ENCODE results near the gene BTBD9. TPM values are rescaled to one million over a fixed set of nuclear protein-coding genes. Genes with fewer than 3 reads are reported as not detected.

BTBD9 gene
- total RNA-seq, 1 experiment from 2014 or later, result 8.9 TPM

DNA sequence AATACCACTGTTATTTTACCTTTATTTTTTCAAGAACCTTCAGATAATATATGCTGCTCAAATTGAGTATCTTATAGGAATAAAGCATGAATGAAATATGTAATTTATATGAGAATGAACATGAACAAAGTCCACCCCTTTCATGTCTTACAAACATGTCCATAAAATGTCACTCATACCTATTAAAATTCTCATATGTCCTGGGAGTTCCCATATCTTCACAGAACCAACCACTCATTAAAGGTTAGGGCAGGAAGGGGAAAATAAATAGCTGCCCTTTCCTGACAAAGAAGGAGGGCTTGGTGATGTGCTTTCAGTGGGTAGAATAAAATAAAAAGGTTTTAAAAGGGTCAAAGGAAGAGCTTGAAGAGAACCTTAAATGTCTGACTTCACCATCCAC is 125.3 kb downstream of the BTBD9 start:
- Histone ChIP-seq H3K14ac (ENCODE audit: insufficient read depth, low read length) (no peak overlapping the region), H3K79me1 (ENCODE audit: insufficient read depth, low read depth, low read length, poor library complexity, severe bottlenecking) (no peaks in the 10 kb centered on the region), H3K9me3 (ENCODE audit: control insufficient read depth, low read depth, low read length) (no peaks in the 10 kb centered on the region), H2BK5ac (ENCODE audit: insufficient read length, low read length) (no peak overlapping the region), H3K27me3 (ENCODE audit: insufficient read depth, low read length) (no peaks in the 10 kb centered on the region), H3K9ac (ENCODE audit: extremely low read depth, insufficient read length, low read length) (no peak overlapping the region), H3K27ac (ENCODE audit: insufficient read length, low read depth, low read length) (no peak overlapping the region), H3K4me2 (ENCODE audit: insufficient read depth, insufficient read length, low read length) (no peak overlapping the region), H3T11ph (ENCODE audit: low read length) (no peak overlapping the region), H4K8ac (replicated peaks; ENCODE audit: insufficient read length, low read depth, low read length) (no peak overlapping the region), H3K56ac (ENCODE audit: insufficient read length, low read depth, low read length) (no peak overlapping the region), H2AFZ (ENCODE audit: low read length) (no peak overlapping the region), H2BK12ac (ENCODE audit: insufficient read length, low read depth, low read length) (no peak overlapping the region), H4K91ac (ENCODE audit: insufficient read length, low read depth, low read length) (no peak overlapping the region), H3K4me1 (ENCODE audit: insufficient read depth, low read length) (no peaks in the 10 kb centered on the region; the same call in 1 of the 2 replicates), H3K23me2 (ENCODE audit: insufficient read length, low read depth, low read length, poor library complexity, severe bottlenecking) (no peaks in the 10 kb centered on the region), H3K79me2 (ENCODE audit: insufficient read depth, low read length) (no peaks in the 10 kb centered on the region; the same call in 1 of the 2 replicates), H4K20me1 (ENCODE audit: control insufficient read depth, insufficient read depth, insufficient read length) (no peaks in the 10 kb centered on the region), H2BK15ac (ENCODE audit: low read depth, low read length) (no peak overlapping the region), H3K23ac (ENCODE audit: insufficient read length, low read depth, low read length) (no peak overlapping the region), H2BK20ac (ENCODE audit: low read depth, low read length, poor library complexity, severe bottlenecking) (no peak overlapping the region), H4K5ac (ENCODE audit: insufficient read length, low read depth, low read length) (no peak overlapping the region), H3K18ac (ENCODE audit: insufficient read length, low read depth, low read length) (no peak overlapping the region), H2AK5ac (ENCODE audit: insufficient read length, low read length) (no peak overlapping the region), H3K4ac (ENCODE audit: low read depth, low read length) (no peak overlapping the region), H2BK120ac (ENCODE audit: low read depth, low read length, poor library complexity, severe bottlenecking) (no peak overlapping the region)
- Mint-ChIP-seq H3K4me1 (peaks cover 8 to 12% of the 10 kb centered on the region in 2 experiments), H3K9me3 (no peaks in the 10 kb centered on the region), H3K27me3 (ENCODE audit: low read depth) (no peaks in the 10 kb centered on the region), H3K4me3 (no peak overlapping the region), H3K36me3 (ENCODE audit: insufficient read depth in 1 of 3, low read depth in 3 of 3) (no peaks in the 10 kb centered on the region), H3K27ac (no peak overlapping the region)
- TF ChIP-seq, protein P1, sequence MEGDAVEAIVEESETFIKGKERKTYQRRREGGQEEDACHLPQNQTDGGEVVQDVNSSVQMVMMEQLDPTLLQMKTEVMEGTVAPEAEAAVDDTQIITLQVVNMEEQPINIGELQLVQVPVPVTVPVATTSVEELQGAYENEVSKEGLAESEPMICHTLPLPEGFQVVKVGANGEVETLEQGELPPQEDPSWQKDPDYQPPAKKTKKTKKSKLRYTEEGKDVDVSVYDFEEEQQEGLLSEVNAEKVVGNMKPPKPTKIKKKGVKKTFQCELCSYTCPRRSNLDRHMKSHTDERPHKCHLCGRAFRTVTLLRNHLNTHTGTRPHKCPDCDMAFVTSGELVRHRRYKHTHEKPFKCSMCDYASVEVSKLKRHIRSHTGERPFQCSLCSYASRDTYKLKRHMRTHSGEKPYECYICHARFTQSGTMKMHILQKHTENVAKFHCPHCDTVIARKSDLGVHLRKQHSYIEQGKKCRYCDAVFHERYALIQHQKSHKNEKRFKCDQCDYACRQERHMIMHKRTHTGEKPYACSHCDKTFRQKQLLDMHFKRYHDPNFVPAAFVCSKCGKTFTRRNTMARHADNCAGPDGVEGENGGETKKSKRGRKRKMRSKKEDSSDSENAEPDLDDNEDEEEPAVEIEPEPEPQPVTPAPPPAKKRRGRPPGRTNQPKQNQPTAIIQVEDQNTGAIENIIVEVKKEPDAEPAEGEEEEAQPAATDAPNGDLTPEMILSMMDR (conservative IDR thresholded peaks at IDR 0.05), result no peak
- DNase-seq, result no peak

All from H9 (cell line).